ENCODE results near the gene SLC2A4.

SLC2A4 gene

GRCh38 chr17:7262192-7262934 is 19.2 kb upstream of the SLC2A4 start, which contains the start of gene CLDN7:
Gene CLDN7 (minus strand): TSS chr17:7262478. CDS start chr17:7262043, 435 bp downstream.
- DNase-seq (ENCODE audit: low read depth) = no peak
- TF ChIP-seq CTCF (conservative IDR thresholded peaks at IDR 0.05; ENCODE audit: low read depth, low read length) = no peak

GRCh38 chr17:7262935-7263800 is 18.4 kb upstream of the SLC2A4 start:
- DNase-seq (ENCODE audit: low read depth) = no peak
- TF ChIP-seq CTCF (conservative IDR thresholded peaks at IDR 0.05; ENCODE audit: low read depth, low read length) = no peak
- no peak overlapping the region for H3K4me3 ChIP-seq (ENCODE audit: low read length)

More at GRCh38 chr17:7262192-7262934, 19.2 kb upstream of the SLC2A4 start, which contains the start of gene CLDN7:
- H3K4me3 ChIP-seq (ENCODE audit: low read length) = peak within 1 kb of the TSS; percentile 34

DNA sequence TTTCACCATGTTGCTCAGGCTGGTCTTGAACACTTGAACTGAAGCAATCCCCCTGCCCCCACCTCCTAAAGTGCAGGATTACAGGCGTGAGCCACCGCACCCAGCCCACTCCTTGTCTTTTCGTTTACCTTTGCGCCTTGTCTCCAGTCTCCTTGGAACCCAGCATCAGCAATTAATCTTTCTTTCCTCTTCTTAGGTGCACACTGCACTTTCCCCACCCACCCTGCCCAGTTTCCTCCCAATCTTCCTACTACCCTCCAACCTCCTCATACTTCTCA is 17.8 kb upstream of the SLC2A4 start:
- no peak for DNase-seq (ENCODE audit: low read depth)
- no peak overlapping the region for H3K4me3 ChIP-seq (ENCODE audit: low read length)
- no peak for TF ChIP-seq CTCF (conservative IDR thresholded peaks at IDR 0.05; ENCODE audit: low read depth, low read length)

DNA sequence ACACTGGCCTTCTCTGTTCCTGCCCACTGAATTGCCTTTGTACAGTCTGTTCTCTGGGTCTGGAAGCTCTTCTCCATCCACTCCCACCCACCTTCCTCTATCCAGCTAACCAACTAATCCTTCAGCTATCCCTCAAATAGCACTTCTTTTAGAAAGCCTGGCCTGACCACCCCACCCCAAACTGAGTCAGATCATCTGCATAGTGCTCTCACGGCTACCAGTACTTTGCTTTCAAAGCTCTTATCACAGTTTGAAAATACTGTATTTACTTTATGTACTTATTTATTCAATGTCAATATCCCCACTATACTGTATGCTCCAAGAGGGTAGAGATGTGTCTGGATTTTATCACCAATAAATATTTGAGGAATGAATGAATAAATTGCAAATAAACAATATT is 14.7 kb upstream of the SLC2A4 start:
- H3K4me3 ChIP-seq (ENCODE audit: low read length) = no peak overlapping the region
- no peak for DNase-seq (ENCODE audit: low read depth)
- no peak for TF ChIP-seq CTCF (conservative IDR thresholded peaks at IDR 0.05; ENCODE audit: low read depth, low read length)

- TF ChIP-seq CTCF (conservative IDR thresholded peaks at IDR 0.05; ENCODE audit: low read depth, low read length) = no peak
- no peak for DNase-seq (ENCODE audit: low read depth)
- no peak overlapping the region for H3K4me3 ChIP-seq (ENCODE audit: low read length)
Measured at GRCh38 chr17:7279448-7279847, 2.1 kb upstream of the SLC2A4 start.

DNA sequence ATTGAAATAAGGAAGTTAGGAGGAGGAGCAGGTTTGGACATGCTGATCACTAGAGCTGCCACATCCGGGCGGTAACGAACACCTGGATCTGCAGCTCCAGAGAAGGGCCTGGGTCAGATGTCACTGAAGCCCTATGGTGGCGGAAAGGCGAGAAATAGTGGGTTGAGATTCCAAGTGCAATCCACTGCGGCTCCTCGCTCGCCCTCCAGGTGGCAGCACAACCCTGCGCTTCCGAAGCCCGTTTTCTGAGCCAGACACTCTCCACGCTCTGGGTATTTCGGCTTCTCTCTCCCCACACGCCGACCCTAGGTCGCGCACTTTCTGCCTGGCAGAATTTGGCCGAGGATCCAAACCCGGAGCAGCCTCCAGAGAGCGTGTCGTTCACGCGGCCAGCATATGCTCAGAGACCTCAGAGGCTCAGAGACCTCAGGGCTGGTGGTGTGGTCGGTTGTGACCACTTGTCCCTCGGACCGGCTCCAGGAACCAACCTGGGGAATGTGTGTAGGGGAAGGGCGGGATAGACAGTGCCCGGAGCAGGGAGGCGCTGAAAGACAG is 922 bp upstream of the SLC2A4 start:
- H3K4me3 ChIP-seq (ENCODE audit: low read length) = peak overlapping the region; percentile 53

More for the DNA sequence above, 922 bp upstream of the SLC2A4 start:
- TF ChIP-seq CTCF (conservative IDR thresholded peaks at IDR 0.05; ENCODE audit: low read depth, low read length) = peak; percentile 96
- no peak for DNase-seq (ENCODE audit: low read depth)
